SU-DHL-6 (cell line): ENCODE measurements around the gene C6orf15.
"Not testable (repeated sequence)": the region's sequence is repeated elsewhere in the genome, so short reads cannot be mapped to it uniquely, and the experiment has no call there.

ENCODE experiments used
- CTCF ChIP-seq: fragments of 200-600 bp; sonication (generic); IDR thresholded peaks from one replicate; pipeline ENCODE4 v1.5.1; 2017; ENCODE audit warnings: antibody characterized with exemption, mild to moderate bottlenecking, low read length, moderate library complexity; ENCODE audit not compliant: insufficient read depth, poor library complexity, severe bottlenecking
- EZH2phosphoT487 ChIP-seq: fragments of 200-600 bp; sonication (generic), shearing (Covaris generic); conservative IDR thresholded peaks from 2 replicates; pipeline ENCODE4 v1.6.1; 2018; ENCODE audit warnings: mild to moderate bottlenecking, antibody characterized with exemption, low read length, moderate library complexity, mixed read lengths

- not testable (repeated sequence) for TF ChIP-seq CTCF, EZH2phosphoT487
Observed at GRCh38 chr6:31067028-31067427, 45.3 kb downstream of the C6orf15 start.
